K562 (cell line): ENCODE measurements around the gene ZCCHC17. TPM values are rescaled to one million over a fixed set of nuclear protein-coding genes. Genes with fewer than 3 reads are reported as not detected.

ENCODE experiments used
- ATAC-seq: fragments of 200-7000 bp; cut with Tn5 transposase; 3 replicates; pipeline ENCODE4 v1.9.1; 2020; ENCODE audit warnings: moderate library complexity
- BruUV-seq: library from RNA; stranded (reverse); fragments of 400-500 nt; replicated peaks from 2 replicates; lab custom pipeline; 2021; lab: Mats Ljungman, UMichigan
- CTCF ChIA-PET: fragments of 300-600 bp; formaldehyde crosslinking; extraction: SDS; loops from one replicate; lab custom pipeline; 2021; ENCODE audit warnings: low intra/inter-chr PET ratio; lab: Yijun Ruan, JAX
- POLR2A ChIA-PET: fragments of 300-600, 350-650 bp; sonication (Branson Sonifier 250); formaldehyde crosslinking; extraction: SDS; loops from one replicate; lab custom pipeline; 2021; ENCODE audit warnings: antibody characterized with exemption, inconsistent platforms; lab: Yijun Ruan, JAX
- DNase-seq, 4 experiments: peaks; one replicate each; pipeline versions ENCODE4 v3.0.0 to v3.0.0-alpha.2; 2011 to 2018; ENCODE audit warnings: low spot score in 3 of 4, mixed read lengths in 3 of 4; ENCODE audit errors: extremely low read depth in 1 of 4
- FAIRE-seq: peaks from 2 replicates; lab custom pipeline; 2011; peaks lifted over from hg19 to GRCh38; lab: Jason Lieb, UNC
- H2AFZ ChIP-seq: 2 replicates; pipeline ENCODE4 v1.6.0; 2011; ENCODE audit warnings: low read depth, low read length, control low read depth, inconsistent platforms
- H3K27ac ChIP-seq: fragments of 200-600 bp; 3 replicates; pipeline ENCODE4 v1.8.0; 2011; ENCODE audit warnings: low read depth, mild to moderate bottlenecking, control low read depth, inconsistent platforms, low read length, moderate library complexity, mixed read lengths; ENCODE audit errors: extremely low read depth
- H3K27me3 ChIP-seq, 2 experiments: fragments of 300-600 bp in 1 of 2; 2 replicates in 1 of 2; 3 replicates in 1 of 2; pipeline versions ENCODE4 v1.6.0 to v1.8.0; 2011; ENCODE audit warnings: inconsistent platforms in 2 of 2, low read length in 2 of 2, mild to moderate bottlenecking in 1 of 2, mixed read lengths in 1 of 2, moderate library complexity in 1 of 2; ENCODE audit not compliant: control insufficient read depth in 2 of 2, insufficient read depth in 2 of 2
- H3K36me3 ChIP-seq: fragments of 300-600 bp; 3 replicates; pipeline ENCODE4 v1.8.0; 2011; ENCODE audit warnings: mild to moderate bottlenecking, low read length, inconsistent platforms; ENCODE audit not compliant: control insufficient read depth, insufficient read depth
- H3K4me1 ChIP-seq, 2 experiments: fragments of 200-600 bp in 1 of 2; replicated peaks in 1 of 2; 2 replicates in 1 of 2; 3 replicates in 1 of 2; pipeline versions ENCODE4 v1.5.1 to v1.8.0; 2011; ENCODE audit warnings: inconsistent platforms in 2 of 2, low read length in 2 of 2, mild to moderate bottlenecking in 1 of 2, mixed read lengths in 1 of 2, moderate library complexity in 1 of 2; ENCODE audit not compliant: control insufficient read depth in 2 of 2, insufficient read depth in 2 of 2
- H3K4me2 ChIP-seq: 2 replicates; pipeline ENCODE4 v1.6.1; 2011; ENCODE audit warnings: low read length, control low read depth, inconsistent platforms, mixed read lengths; ENCODE audit not compliant: insufficient read depth
- H3K4me3 ChIP-seq: fragments of 200-600 bp; sonication (generic), shearing (Covaris generic); 2 replicates; pipeline ENCODE4 v1.5.1; 2016; ENCODE audit warnings: control low read depth, inconsistent platforms
- H3K79me2 ChIP-seq: fragments of 200-600 bp; 3 replicates; pipeline ENCODE4 v1.8.0; 2011; ENCODE audit warnings: low read length, inconsistent platforms; ENCODE audit not compliant: control insufficient read depth, insufficient read depth
- H3K9ac ChIP-seq, 2 experiments: 2 replicates each; pipeline versions ENCODE4 v1.6.0 to v1.6.1; 2011; ENCODE audit warnings: low read depth in 2 of 2, low read length in 2 of 2, control low read depth in 1 of 2, inconsistent platforms in 1 of 2, mild to moderate bottlenecking in 1 of 2, mixed read lengths in 1 of 2; ENCODE audit not compliant: insufficient read depth in 1 of 2
- H3K9me1 ChIP-seq: one replicate; pipeline ENCODE4 v1.6.0; 2011; ENCODE audit warnings: inconsistent platforms, mild to moderate bottlenecking, low read length, moderate library complexity; ENCODE audit not compliant: control insufficient read depth, insufficient read depth
- H3K9me3 ChIP-seq: replicated peaks from 2 replicates; pipeline ENCODE4 v1.5.1; 2011; ENCODE audit warnings: low read depth, low read length, inconsistent platforms; ENCODE audit not compliant: control insufficient read depth, insufficient read depth
- H4K20me1 ChIP-seq: replicated peaks from 2 replicates; pipeline ENCODE4 v1.6.1; 2011; ENCODE audit warnings: low read length, inconsistent platforms, mixed read lengths; ENCODE audit not compliant: control insufficient read depth, insufficient read depth
- JUN ChIP-seq, 2 experiments: sonication (generic) in 1 of 2; formaldehyde crosslinking in 1 of 2; IDR thresholded peaks; 2 replicates each; pipeline versions ENCODE4 v1.6.1 to v1.8.0; 2012 to 2022; ENCODE audit warnings: borderline replicate concordance in 2 of 2, mild to moderate bottlenecking in 2 of 2, improper control_type of control experiment in 1 of 2, low read depth in 1 of 2, low read length in 1 of 2, missing genetic modification reagents in 1 of 2
- ZNF518B ChIP-seq: fragments of 250-450 bp; sonication (Bioruptor Pico); IDR thresholded peaks from 2 replicates; pipeline ENCODE4 v1.5.0; 2021; ENCODE audit warnings: mild to moderate bottlenecking, moderate library complexity
- WGBS: fragments of 100-300 bp; shearing (Covaris generic); methylation state at CpG from one replicate; pipeline ENCODE4 v1.1.6; 2016; ENCODE audit warnings: low coverage, mixed read lengths; ENCODE audit not compliant: insufficient coverage; ENCODE audit errors: missing lambda C conversion rate; 5-methylcytosine and 5-hydroxymethylcytosine counted together
- in situ Hi-C: fragments of 300-500 bp; cut with MboI; formaldehyde crosslinking; loops from 4 replicates; pipeline ENCODE4 v1.15.0; 2018; ENCODE audit warnings: inconsistent platforms, mixed read lengths
- intact Hi-C: fragments of 100-400 bp; cut with micrococcal nuclease; formaldehyde crosslinking; loops from 2 replicates; pipeline ENCODE4 v1.14.2; 2022
- polyA plus RNA-seq, 8 experiments: library from polyadenylated mRNA; depleted of rRNA in 4 of 8; stranded (reverse) in 5 of 8; unstranded in 3 of 8; fragments of >200 nt; fragmentation: Nextera tagmentation in 2 of 8; fragmentation: Illumina TruSeq in 1 of 8; extraction: Ambion mirVana in 2 of 8; extraction: Trizol in 1 of 8; gene quantifications; 2 replicates each; pipeline versions ENCODE4 v1.2.1 to v1.2.3, GENCODE V29; 2011 to 2014; ENCODE audit warnings: inconsistent platforms in 1 of 8, missing spikeins in 1 of 8
- total RNA-seq, 7 experiments: library from RNA; depleted of rRNA in 6 of 7; stranded (reverse); fragments of >200 nt in 6 of 7; fragmentation: Illumina TruSeq in 2 of 7; extraction: Trizol in 2 of 7; gene quantifications; 2 replicates each; pipeline versions ENCODE4 v1.2.1 to v1.2.3, GENCODE V29; 2011 to 2021; ENCODE audit warnings: low replicate concordance in 1 of 7
- TF ChIP-seq, protein P1 (sequence below): IDR thresholded peaks from 3 replicates; pipeline ENCODE4 v1.6.1; 2011; ENCODE audit warnings: borderline replicate concordance, mild to moderate bottlenecking, moderate library complexity; ENCODE audit not compliant: insufficient read length; ENCODE audit errors: extremely low read depth
- TF ChIP-seq, protein P2 (sequence below), 2 experiments: fragments of 450-650 bp; IDR thresholded peaks; 2 replicates each; pipeline ENCODE4 v1.6.1; 2016; ENCODE audit warnings: mild to moderate bottlenecking in 2 of 2, borderline replicate concordance in 1 of 2, low read depth in 1 of 2, moderate library complexity in 1 of 2

ZCCHC17 gene
- total and polyA plus RNA-seq, 9 of the 15 experiments (the other 6 are each of a cell fraction or from before 2014, with no cell fraction given) = 46.9 to 150 (median 74.7) TPM

DNA sequence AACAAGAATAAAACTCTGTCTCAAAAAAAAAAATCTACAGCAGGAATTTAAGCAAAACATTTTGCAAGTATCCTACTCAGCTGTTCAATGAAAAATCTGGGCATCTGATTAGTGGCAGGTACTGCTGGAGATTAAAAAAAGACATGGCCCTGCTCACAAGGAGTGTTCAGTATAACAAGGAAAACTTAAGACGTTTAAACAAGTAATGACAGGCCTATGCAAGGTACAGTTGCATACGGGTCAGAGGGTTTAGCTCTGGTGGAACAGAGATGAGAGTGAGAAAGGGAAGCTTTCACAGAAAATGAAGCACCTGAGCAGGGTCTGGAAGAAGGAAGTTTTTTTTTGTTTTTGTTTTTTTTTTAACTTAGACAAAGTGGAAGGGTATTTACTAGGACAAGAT is 23.2 kb upstream of the ZCCHC17 start:
- H4K20me1 ChIP-seq = no peaks in the 10 kb centered on the region
- no peak overlapping the region for H2AFZ ChIP-seq
- H3K27ac ChIP-seq = no peak overlapping the region
- 91% methylated on average over 2 of the region's 2 CpGs for WGBS
- CTCF ChIA-PET = no interaction called here
- no peak for DNase-seq
- H3K9ac ChIP-seq = no peak overlapping the region
- in situ Hi-C loops (no loop called here), intact Hi-C loops (no loop called here)
- POLR2A ChIA-PET = interaction anchor here (1.1 to 1.2 kb wide), 2 partner anchors 9 to 23 kb away, joined by 4 to 6 read pairs; partner anchors contain the start of genes SNRNP40 and ZCCHC17
- H3K9me1 ChIP-seq = no peaks in the 10 kb centered on the region
- no TSS peak for BruUV-seq
- H3K9me3 ChIP-seq = no peaks in the 10 kb centered on the region
- peaks cover 91% of the 10 kb centered on the region for H3K36me3 ChIP-seq
- no peak overlapping the region for H3K4me2 ChIP-seq
- H3K4me1 ChIP-seq = no peaks in the 10 kb centered on the region
- H3K79me2 ChIP-seq = peaks cover 4% of the 10 kb centered on the region; the same call in 2 of the 3 replicates
- no peak for ATAC-seq
- no peak overlapping the region for H3K4me3 ChIP-seq
- FAIRE-seq = no peak
- no peaks in the 10 kb centered on the region for H3K27me3 ChIP-seq
- TF ChIP-seq ZNF518B (CRISPR knock-in tag) (no peak), JUN (IDR thresholded peaks at IDR 0.05; ENCODE audit: borderline replicate concordance, low read depth, low read length) (no peak), JUN (CRISPR knock-in tag; IDR thresholded peaks at IDR 0.05; ENCODE audit: borderline replicate concordance) (no peak)
- TF ChIP-seq, protein P1, sequence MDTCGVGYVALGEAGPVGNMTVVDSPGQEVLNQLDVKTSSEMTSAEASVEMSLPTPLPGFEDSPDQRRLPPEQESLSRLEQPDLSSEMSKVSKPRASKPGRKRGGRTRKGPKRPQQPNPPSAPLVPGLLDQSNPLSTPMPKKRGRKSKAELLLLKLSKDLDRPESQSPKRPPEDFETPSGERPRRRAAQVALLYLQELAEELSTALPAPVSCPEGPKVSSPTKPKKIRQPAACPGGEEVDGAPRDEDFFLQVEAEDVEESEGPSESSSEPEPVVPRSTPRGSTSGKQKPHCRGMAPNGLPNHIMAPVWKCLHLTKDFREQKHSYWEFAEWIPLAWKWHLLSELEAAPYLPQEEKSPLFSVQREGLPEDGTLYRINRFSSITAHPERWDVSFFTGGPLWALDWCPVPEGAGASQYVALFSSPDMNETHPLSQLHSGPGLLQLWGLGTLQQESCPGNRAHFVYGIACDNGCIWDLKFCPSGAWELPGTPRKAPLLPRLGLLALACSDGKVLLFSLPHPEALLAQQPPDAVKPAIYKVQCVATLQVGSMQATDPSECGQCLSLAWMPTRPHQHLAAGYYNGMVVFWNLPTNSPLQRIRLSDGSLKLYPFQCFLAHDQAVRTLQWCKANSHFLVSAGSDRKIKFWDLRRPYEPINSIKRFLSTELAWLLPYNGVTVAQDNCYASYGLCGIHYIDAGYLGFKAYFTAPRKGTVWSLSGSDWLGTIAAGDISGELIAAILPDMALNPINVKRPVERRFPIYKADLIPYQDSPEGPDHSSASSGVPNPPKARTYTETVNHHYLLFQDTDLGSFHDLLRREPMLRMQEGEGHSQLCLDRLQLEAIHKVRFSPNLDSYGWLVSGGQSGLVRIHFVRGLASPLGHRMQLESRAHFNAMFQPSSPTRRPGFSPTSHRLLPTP = no peak
- TF ChIP-seq, protein P2, sequence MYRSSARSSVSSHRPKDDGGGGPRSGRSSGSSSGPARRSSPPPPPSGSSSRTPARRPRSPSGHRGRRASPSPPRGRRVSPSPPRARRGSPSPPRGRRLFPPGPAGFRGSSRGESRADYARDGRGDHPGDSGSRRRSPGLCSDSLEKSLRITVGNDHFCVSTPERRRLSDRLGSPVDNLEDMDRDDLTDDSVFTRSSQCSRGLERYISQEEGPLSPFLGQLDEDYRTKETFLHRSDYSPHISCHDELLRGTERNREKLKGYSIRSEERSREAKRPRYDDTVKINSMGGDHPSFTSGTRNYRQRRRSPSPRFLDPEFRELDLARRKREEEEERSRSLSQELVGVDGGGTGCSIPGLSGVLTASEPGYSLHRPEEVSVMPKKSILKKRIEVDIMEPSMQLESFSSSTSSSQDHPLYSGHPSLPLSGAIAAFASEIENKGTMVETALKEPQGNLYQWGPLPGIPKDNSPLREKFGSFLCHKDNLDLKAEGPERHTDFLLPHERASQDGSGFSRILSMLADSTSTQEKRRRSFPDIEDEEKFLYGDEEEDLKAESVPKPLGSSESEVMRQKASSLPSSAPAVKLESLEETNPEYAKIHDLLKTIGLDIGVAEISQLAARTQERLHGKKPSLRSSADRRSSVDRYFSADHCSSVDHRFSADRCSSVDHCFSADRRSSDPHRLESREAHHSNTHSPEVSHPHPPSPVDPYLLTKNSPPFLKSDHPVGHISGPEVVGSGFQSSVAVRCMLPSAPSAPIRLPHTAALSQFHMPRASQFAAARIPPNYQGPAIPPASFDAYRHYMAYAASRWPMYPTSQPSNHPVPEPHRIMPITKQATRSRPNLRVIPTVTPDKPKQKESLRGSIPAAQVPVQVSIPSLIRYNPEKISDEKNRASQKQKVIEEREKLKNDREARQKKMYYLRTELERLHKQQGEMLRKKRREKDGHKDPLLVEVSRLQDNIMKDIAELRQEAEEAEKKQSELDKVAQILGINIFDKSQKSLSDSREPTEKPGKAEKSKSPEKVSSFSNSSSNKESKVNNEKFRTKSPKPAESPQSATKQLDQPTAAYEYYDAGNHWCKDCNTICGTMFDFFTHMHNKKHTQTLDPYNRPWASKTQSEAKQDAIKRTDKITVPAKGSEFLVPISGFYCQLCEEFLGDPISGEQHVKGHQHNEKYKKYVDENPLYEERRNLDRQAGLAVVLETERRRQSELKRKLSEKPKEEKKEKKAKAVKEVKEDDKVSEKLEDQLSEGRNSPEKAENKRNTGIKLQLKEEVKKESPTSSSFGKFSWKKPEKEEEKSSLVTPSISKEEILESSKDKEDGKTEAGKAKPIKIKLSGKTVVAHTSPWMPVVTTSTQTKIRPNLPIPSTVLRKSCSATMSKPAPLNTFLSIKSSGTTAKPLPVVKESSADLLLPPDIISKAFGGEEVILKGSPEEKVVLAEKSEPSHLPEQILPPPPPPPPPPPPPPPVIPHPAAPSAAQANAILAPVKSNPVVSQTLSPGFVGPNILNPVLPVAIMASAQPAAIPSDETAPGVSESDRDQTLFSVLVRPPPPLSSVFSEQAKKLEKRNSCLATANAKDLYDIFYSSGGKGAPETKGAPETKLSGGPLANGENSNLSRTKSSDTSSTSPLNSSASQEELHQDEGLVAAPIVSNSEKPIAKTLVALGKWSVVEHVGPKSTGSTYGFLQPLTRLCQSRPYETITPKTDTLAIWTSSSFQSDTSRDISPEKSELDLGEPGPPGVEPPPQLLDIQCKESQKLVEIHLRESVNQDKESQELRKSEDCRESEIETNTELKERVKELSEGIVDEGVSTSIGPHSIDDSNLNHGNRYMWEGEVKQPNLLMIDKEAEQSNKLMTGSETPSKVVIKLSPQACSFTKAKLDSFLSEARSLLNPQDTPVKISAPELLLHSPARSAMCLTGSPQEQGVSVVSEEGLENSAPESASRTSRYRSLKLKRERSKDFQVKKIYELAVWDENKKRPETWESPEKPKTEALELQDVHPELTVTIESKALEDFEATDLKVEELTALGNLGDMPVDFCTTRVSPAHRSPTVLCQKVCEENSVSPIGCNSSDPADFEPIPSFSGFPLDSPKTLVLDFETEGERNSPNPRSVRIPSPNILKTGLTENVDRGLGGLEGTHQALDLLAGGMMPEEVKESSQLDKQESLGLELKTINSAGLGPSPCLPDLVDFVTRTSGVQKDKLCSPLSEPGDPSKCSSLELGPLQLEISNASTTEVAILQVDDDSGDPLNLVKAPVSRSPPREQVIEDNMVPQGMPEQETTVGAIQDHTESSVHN (IDR thresholded peaks at IDR 0.05; ENCODE audit: borderline replicate concordance in 1 of 2, low read depth in 1 of 2) = no peak
